ENCODE data around the gene MADD.

Gene MADD

GRCh38 chr11:47338396-47339241 is 68.7 kb downstream of the MADD start:
- no peak for DNase-seq (ENCODE audit: low read depth, low spot score)

- DNase-seq (ENCODE audit: low read depth, low spot score) = no peak
Measured at GRCh38 chr11:47340010-47340409, 70.1 kb downstream of the MADD start.

- DNase-seq (ENCODE audit: low read depth, low spot score) = no peak
Measured at GRCh38 chr11:47340980-47341775, 71.2 kb downstream of the MADD start.

GRCh38 chr11:47342036-47342803 is 72.3 kb downstream of the MADD start:
- no peak for DNase-seq (ENCODE audit: low read depth, low spot score)

GRCh38 chr11:47342854-47343253 is 72.9 kb downstream of the MADD start:
- no peak for DNase-seq (ENCODE audit: low read depth, low spot score)

GRCh38 chr11:47345890-47346563 is 76.1 kb downstream of the MADD start:
- no peak for DNase-seq (ENCODE audit: low read depth, low spot score)

- DNase-seq (ENCODE audit: low read depth, low spot score) = no peak
Measured at GRCh38 chr11:47347137-47347536, 77.2 kb downstream of the MADD start.

GRCh38 chr11:47348131-47348802 is 78.3 kb downstream of the MADD start:
- no peak for DNase-seq (ENCODE audit: low read depth, low spot score)

- DNase-seq (ENCODE audit: low read depth, low spot score) = no peak
Measured at GRCh38 chr11:47348859-47349258, 78.9 kb downstream of the MADD start.

GRCh38 chr11:47349521-47350095 is 79.7 kb downstream of the MADD start:
- no peak for DNase-seq (ENCODE audit: low read depth, low spot score)

- DNase-seq (ENCODE audit: low read depth, low spot score) = no peak
Measured at GRCh38 chr11:47350315-47350714, 80.4 kb downstream of the MADD start.

GRCh38 chr11:47351156-47352126 is 81.5 kb downstream of the MADD start:
- DNase-seq (ENCODE audit: low read depth, low spot score) = no peak

GRCh38 chr11:47352556-47352955 is 82.6 kb downstream of the MADD start, which contains the start of gene MYBPC3:
Gene MYBPC3, minus strand, starts transcription at chr11:47352702. Its CDS starts 55 bp downstream, at chr11:47352647.
- DNase-seq (ENCODE audit: low read depth, low spot score) = no peak

- no peak for DNase-seq (ENCODE audit: low read depth, low spot score)
Measured at GRCh38 chr11:47353978-47354774, 84.2 kb downstream of the MADD start.

- no peak for DNase-seq (ENCODE audit: low read depth, low spot score)
Measured at GRCh38 chr11:47354913-47355282, 85.0 kb downstream of the MADD start.

GRCh38 chr11:47355283-47356128 is 85.6 kb downstream of the MADD start:
- no peak for DNase-seq (ENCODE audit: low read depth, low spot score)

Data from activated CD4-positive, CD25-positive, alpha-beta regulatory T cell treated with anti-CD3 and anti-CD28 coated beads, Interleukin-2, amount 50 U/mL, for 16 hours (primary cell).